ENCODE results near the gene FAF2. TPM values are rescaled to one million over a fixed set of nuclear protein-coding genes. Genes with fewer than 3 reads are reported as not detected.

FAF2 gene
- total RNA-seq, 1 experiment from 2014 or later: 53.2 TPM

DNA sequence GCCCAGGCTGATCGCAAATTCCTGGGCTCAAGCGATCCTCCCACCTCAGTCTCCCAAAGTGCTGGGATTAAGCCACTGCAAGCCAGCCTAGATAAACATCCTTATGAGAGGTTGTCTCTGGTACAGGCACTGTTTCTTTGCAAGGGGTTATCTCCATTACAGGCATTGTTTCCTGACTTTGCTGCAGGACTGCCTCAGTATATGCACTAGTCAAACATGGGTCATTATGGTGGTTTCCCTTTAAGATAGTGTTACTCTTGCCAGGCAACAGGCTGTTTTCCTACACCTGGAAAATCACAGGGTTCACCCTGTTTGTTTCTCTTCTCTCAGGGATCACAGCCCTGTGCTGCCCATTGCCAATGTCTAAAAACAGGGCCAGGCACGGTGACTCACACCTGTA, 24.0 kb upstream of the FAF2 start:
- CTCF ChIA-PET: no interaction called here

DNA sequence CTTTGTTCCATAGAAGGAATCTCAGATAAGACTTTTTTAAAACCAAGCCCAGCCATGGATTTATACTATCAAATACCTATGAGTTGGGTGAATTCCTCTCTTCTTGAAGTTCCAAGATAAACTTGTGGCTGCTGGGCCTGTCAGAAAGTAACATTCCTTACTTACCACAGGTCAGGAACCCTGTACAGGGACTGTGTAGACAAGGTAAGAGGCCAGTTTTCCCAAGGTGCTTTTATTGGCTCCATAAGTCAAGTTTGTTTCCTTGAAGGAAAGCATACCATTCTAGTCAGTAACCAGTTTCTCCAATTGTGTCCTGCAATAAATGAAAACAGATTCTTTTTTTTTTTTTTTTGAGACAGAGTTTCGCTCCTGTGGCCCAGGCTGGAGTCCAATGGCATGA, 23.0 kb upstream of the FAF2 start:
- no peak for TF ChIP-seq EZH2 (IDR thresholded peaks at IDR 0.05; ENCODE audit: borderline replicate concordance, low read depth, low read length, poor library complexity, severe bottlenecking)
- TF ChIP-seq, protein P1, sequence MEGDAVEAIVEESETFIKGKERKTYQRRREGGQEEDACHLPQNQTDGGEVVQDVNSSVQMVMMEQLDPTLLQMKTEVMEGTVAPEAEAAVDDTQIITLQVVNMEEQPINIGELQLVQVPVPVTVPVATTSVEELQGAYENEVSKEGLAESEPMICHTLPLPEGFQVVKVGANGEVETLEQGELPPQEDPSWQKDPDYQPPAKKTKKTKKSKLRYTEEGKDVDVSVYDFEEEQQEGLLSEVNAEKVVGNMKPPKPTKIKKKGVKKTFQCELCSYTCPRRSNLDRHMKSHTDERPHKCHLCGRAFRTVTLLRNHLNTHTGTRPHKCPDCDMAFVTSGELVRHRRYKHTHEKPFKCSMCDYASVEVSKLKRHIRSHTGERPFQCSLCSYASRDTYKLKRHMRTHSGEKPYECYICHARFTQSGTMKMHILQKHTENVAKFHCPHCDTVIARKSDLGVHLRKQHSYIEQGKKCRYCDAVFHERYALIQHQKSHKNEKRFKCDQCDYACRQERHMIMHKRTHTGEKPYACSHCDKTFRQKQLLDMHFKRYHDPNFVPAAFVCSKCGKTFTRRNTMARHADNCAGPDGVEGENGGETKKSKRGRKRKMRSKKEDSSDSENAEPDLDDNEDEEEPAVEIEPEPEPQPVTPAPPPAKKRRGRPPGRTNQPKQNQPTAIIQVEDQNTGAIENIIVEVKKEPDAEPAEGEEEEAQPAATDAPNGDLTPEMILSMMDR (conservative IDR thresholded peaks at IDR 0.05; ENCODE audit: low read depth, low read length): no peak
- Histone ChIP-seq H3K4me3 (ENCODE audit: low read depth, low read length, poor library complexity, severe bottlenecking) (no peak overlapping the region), H3K4me1 (ENCODE audit: insufficient read depth, low read length, poor library complexity, severe bottlenecking) (no peaks in the 10 kb centered on the region), H3K36me3 (ENCODE audit: insufficient read depth, low read length, poor library complexity, severe bottlenecking) (no peaks in the 10 kb centered on the region), H3K27me3 (replicated peaks; ENCODE audit: insufficient read depth, low read depth, low read length, poor library complexity) (no peaks in the 10 kb centered on the region), H3K27ac (ENCODE audit: low read depth, low read length, poor library complexity, severe bottlenecking) (no peak overlapping the region), H3K9me3 (ENCODE audit: low read depth, low read length, poor library complexity, severe bottlenecking) (no peaks in the 10 kb centered on the region)
- no TSS peak for BruUV-seq (replicated peaks)
- POLR2A ChIA-PET (ENCODE audit: low non-redundant PET): no interaction called here
- DNase-seq (ENCODE audit: low spot score): no peak
- intact Hi-C loops (cut with micrococcal nuclease; ENCODE audit: unreplicated experiment): no loop called here
- CTCF ChIA-PET: no interaction called here

More for the DNA sequence above, 24.0 kb upstream of the FAF2 start:
- Histone ChIP-seq H3K27me3 (replicated peaks; ENCODE audit: insufficient read depth, low read depth, low read length, poor library complexity) (no peaks in the 10 kb centered on the region), H3K4me1 (ENCODE audit: insufficient read depth, low read length, poor library complexity, severe bottlenecking) (no peaks in the 10 kb centered on the region), H3K9me3 (ENCODE audit: low read depth, low read length, poor library complexity, severe bottlenecking) (no peaks in the 10 kb centered on the region), H3K27ac (ENCODE audit: low read depth, low read length, poor library complexity, severe bottlenecking) (no peak overlapping the region), H3K36me3 (ENCODE audit: insufficient read depth, low read length, poor library complexity, severe bottlenecking) (no peaks in the 10 kb centered on the region), H3K4me3 (ENCODE audit: low read depth, low read length, poor library complexity, severe bottlenecking) (no peak overlapping the region)
- no peak for TF ChIP-seq EZH2 (IDR thresholded peaks at IDR 0.05; ENCODE audit: borderline replicate concordance, low read depth, low read length, poor library complexity, severe bottlenecking)
- TF ChIP-seq, protein P1 (conservative IDR thresholded peaks at IDR 0.05; ENCODE audit: low read depth, low read length): no peak
- no TSS peak for BruUV-seq (replicated peaks)
- DNase-seq (ENCODE audit: low spot score): no peak
- intact Hi-C loops (cut with micrococcal nuclease; ENCODE audit: unreplicated experiment): no loop called here
- POLR2A ChIA-PET (ENCODE audit: low non-redundant PET): no interaction called here

DNA sequence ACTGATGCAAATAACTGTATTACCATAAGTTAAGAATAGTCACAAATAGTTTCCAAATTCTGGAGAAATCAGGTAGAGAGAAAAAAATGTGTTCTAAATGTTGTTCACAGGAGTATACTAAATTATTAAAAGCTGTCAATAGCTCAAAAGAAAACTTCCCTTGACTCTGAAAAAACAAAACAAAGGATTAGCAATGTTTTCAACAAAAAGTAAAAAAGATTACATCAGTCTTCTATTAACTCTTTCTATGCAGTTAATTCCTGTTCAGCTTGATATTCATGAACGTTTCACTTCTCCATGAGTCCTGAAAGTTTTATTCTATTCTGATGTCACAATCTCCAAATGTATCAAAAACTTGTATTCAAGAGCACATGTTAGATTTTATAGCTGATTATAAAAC, 22.4 kb upstream of the FAF2 start:
- Histone ChIP-seq H3K36me3 (ENCODE audit: insufficient read depth, low read length, poor library complexity, severe bottlenecking) (no peaks in the 10 kb centered on the region), H3K9me3 (ENCODE audit: low read depth, low read length, poor library complexity, severe bottlenecking) (no peaks in the 10 kb centered on the region), H3K4me1 (ENCODE audit: insufficient read depth, low read length, poor library complexity, severe bottlenecking) (no peaks in the 10 kb centered on the region), H3K27ac (ENCODE audit: low read depth, low read length, poor library complexity, severe bottlenecking) (no peak overlapping the region), H3K27me3 (replicated peaks; ENCODE audit: insufficient read depth, low read depth, low read length, poor library complexity) (no peaks in the 10 kb centered on the region), H3K4me3 (ENCODE audit: low read depth, low read length, poor library complexity, severe bottlenecking) (no peak overlapping the region)
- no peak for DNase-seq (ENCODE audit: low spot score)
- ChIA-PET POLR2A (ENCODE audit: low non-redundant PET) (no interaction called here), CTCF (no interaction called here)
- intact Hi-C loops (cut with micrococcal nuclease; ENCODE audit: unreplicated experiment): no loop called here
- BruUV-seq (replicated peaks): no TSS peak
- TF ChIP-seq EZH2 (IDR thresholded peaks at IDR 0.05; ENCODE audit: borderline replicate concordance, low read depth, low read length, poor library complexity, severe bottlenecking): no peak
- TF ChIP-seq, protein P1 (conservative IDR thresholded peaks at IDR 0.05; ENCODE audit: low read depth, low read length): no peak

Data from A673 (cell line).